ENCODE data around the gene AMDHD2. TPM values are rescaled to one million over a fixed set of nuclear protein-coding genes. Genes with fewer than 3 reads are reported as not detected.
"Not testable (repeated sequence)": the region's sequence is repeated elsewhere in the genome, so short reads cannot be mapped to it uniquely, and the experiment has no call there.

AMDHD2 gene
- total RNA-seq, 1 donor from 2014 or later: 23.2 TPM

- DNase-seq (ENCODE audit: low spot score): not testable (repeated sequence)
Observed at GRCh38 chr16:2577044-2577443, 56.9 kb downstream of the AMDHD2 start.

GRCh38 chr16:2578905-2579304, 58.7 kb downstream of the AMDHD2 start:
- DNase-seq (ENCODE audit: low spot score): not testable (repeated sequence)

GRCh38 chr16:2580143-2580542, 60.0 kb downstream of the AMDHD2 start:
- not testable (repeated sequence) for DNase-seq (ENCODE audit: low spot score)

GRCh38 chr16:2580818-2581217, 60.6 kb downstream of the AMDHD2 start:
- DNase-seq (ENCODE audit: low spot score): not testable (repeated sequence)

Other genes with a start within 250 kb of the AMDHD2 start
- gene ABCA3, start 179.6 kb upstream of the AMDHD2 start, total RNA-seq: 10.4 TPM
- gene CCNF, start 90.9 kb upstream of the AMDHD2 start, total RNA-seq: 7.8 TPM
- gene TEDC2, start 60.3 kb upstream of the AMDHD2 start, total RNA-seq: 1.5 TPM
- gene NTN3, start 49.1 kb upstream of the AMDHD2 start, total RNA-seq: not detected
- gene TBC1D24, start 45.2 kb upstream of the AMDHD2 start, total RNA-seq: 6.5 TPM
- gene ATP6V0C, start 6.4 kb upstream of the AMDHD2 start, total RNA-seq: 170 TPM
- 0.29 TPM for gene CEMP1, start 11.0 kb downstream of the AMDHD2 start, total RNA-seq
- 65.9 TPM for gene PDPK1, start 17.6 kb downstream of the AMDHD2 start, total RNA-seq
- gene KCTD5, start 162.2 kb downstream of the AMDHD2 start, total RNA-seq: 17.5 TPM
- 3.1 TPM for gene PRSS27, start 199.9 kb downstream of the AMDHD2 start, total RNA-seq
- 669 TPM for gene SRRM2, start 232.3 kb downstream of the AMDHD2 start, total RNA-seq

Data from ureter (tissue), 1 donor.